Jurkat, Clone E6-1 (cell line): Measurements from ENCODE around the gene ZNF408.

Source experiments
- DNase-seq: peaks from one replicate; pipeline ENCODE4 v3.0.0-alpha.2; 2011; ENCODE audit warnings: low read depth, low spot score
- H3K4me3 ChIP-seq: 2 replicates; pipeline ENCODE4 v1.5.1; 2011; ENCODE audit warnings: mild to moderate bottlenecking, low read length, control low read depth, moderate library complexity

The ZNF408 gene

DNA sequence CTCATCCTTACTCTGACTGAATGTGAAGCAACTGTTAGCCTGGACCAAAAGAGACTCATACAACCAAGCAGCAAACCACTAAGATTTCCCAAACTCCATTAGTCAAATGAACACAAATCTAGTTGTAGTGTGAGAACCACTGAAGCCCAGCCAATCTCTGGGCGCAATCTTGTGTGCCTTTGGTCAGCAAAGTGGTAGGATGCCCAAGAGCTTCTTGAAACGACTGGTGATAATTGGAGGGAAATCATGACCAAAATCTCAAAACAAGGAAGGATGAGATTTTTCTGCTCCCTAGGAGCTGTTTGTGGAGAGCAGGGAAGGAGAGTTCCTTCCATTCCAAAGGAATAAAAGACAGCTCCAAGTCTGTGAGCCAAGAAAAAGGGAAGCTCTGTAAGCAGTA lies 42.2 kb downstream of the ZNF408 start:
- H3K4me3 ChIP-seq: no peak overlapping the region
- no peak for DNase-seq

DNA sequence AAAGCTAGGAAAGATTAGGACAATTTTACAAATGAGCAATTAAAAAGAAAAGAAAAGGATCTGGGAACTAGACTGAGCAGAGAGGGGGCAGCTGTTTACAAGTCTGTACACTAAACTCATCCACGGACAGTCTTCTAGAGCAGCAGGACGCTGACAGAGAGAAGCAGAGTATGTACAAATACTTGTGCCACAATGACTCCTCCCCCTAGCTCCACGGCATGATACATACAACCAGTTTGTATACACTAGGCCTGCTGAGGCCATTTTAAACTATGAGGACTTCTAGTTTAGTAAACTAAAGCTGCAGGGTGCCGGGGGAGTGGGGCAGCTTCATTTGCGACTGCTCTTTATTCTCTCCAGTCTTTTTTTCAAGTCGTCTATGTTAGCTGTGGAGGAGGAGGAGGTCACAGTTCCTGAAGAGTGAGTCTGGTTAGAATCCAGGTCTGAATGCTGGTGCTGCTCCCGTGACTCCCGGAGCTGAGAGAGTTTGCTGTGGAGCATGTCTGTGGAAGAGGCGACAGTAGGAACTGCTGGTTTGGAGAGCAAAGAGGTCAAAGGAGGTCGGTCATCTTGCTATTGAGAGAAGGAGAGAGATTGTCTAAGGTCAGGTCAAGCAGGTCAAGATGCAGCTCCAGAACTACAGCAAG lies 43.0 kb downstream of the ZNF408 start:
- DNase-seq: no peak

DNA sequence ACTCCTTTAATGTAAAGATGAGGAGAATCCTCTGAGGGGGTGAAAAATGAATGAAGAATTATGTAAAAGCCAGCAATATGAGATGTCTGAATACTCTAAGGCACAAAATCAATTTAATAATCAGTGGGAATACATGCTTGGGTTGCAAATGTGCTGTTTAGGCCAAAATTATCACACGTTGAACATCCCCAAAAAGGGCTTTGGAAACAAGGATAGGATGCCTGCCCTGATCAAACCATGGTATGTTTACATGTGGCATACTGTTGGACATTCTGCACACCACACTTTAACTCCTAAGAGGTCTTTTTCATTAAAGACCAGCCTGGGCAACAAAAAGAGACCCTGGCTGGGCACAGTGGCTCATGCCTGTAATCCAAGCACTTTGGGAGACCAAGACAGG lies 44.5 kb downstream of the ZNF408 start:
- DNase-seq: no peak
- no peak overlapping the region for H3K4me3 ChIP-seq

More for the DNA sequence above, 43.0 kb downstream of the ZNF408 start:
- H3K4me3 ChIP-seq: no peak overlapping the region

DNA sequence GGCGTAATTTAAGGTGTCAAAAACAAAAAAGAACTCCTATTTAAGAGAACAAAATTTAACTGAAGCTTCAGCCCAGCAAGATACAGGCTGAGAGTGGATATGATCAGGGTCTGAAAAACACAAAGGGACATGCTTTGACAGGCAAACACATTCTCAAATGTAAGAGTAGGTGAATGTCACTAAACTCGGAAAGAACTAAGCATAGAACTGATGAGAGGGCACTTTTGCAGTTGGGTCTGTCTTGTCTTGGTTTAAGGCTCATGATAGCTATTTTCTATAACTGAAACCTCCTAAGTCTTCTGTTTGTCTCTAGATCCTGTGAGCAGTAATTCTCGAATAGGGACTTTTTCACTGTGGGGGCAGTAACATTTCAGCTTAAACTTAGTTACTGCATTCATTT lies 45.2 kb downstream of the ZNF408 start:
- no peak overlapping the region for H3K4me3 ChIP-seq
- DNase-seq: no peak

DNA sequence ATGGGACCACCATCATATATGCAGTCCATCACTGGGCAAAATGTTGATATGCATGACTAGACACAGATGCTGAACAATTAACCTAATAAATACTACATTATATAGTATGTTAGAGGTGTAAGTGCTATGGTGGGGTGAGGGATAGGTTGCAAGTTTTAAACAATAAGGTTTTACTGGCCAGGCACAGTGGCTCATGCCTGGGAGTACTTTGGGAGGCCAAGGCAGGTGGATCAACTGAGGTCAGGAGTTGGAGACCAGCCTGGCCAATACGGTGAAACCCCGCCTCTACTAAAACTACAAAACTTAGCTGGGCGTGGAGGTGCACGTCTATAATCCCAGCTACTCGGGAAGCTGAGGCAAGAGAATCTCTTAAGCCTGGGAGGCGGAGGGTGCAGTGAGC lies 46.3 kb downstream of the ZNF408 start:
- no peak for DNase-seq

More for the DNA sequence above, 46.3 kb downstream of the ZNF408 start:
- no peak overlapping the region for H3K4me3 ChIP-seq
